Esophagus squamous epithelium (tissue), 5 donors: ENCODE results near the gene UBAC2. TPM values are rescaled to one million over a fixed set of nuclear protein-coding genes. Genes with fewer than 3 reads are reported as not detected.

Source experiments
- DNase-seq: peaks from one replicate; lab custom pipeline; 2025; lab: John Stamatoyannopoulos, UW
- H3K27ac ChIP-seq, 4 donors: fragments of 200-600 bp; sonication (generic); one replicate each; pipeline ENCODE4 v1.5.1; 2016 to 2019; ENCODE audit warnings: mild to moderate bottlenecking in 1 of 4
- H3K27me3 ChIP-seq, 4 donors: fragments of 200-600 bp; sonication (generic); 1 replicate in 3 of 4; 2 replicates in 1 of 4; pipeline versions ENCODE4 v1.5.1 to v1.6.0; 2017 to 2021; ENCODE audit warnings: antibody characterized with exemption in 1 of 4
- H3K36me3 ChIP-seq, 3 donors: fragments of 200-600 bp; sonication (generic); one replicate each; pipeline ENCODE4 v1.5.1; 2016 to 2019
- H3K4me1 ChIP-seq, 3 donors: fragments of 200-600 bp; sonication (generic); one replicate each; pipeline ENCODE4 v1.5.1; 2017 to 2019
- H3K4me3 ChIP-seq, 4 donors: fragments of 200-600 bp; sonication (generic); 1 replicate in 3 of 4; 2 replicates in 1 of 4; pipeline ENCODE4 v1.5.1; 2016 to 2019; ENCODE audit warnings: mild to moderate bottlenecking in 2 of 4, moderate library complexity in 1 of 4
- H3K9me3 ChIP-seq, 3 donors: fragments of 200-600 bp; sonication (generic); one replicate each; pipeline ENCODE4 v1.5.1; 2016 to 2019
- POLR2A ChIP-seq, 4 donors: fragments of 450-650 bp; IDR thresholded peaks; one replicate each; pipeline ENCODE4 v1.6.1; 2017; ENCODE audit warnings: antibody characterized with exemption in 4 of 4, mild to moderate bottlenecking in 4 of 4, moderate library complexity in 3 of 4
- WGBS, 2 donors: methylation state at CpG; one replicate each; pipeline ENCODE4 v1.1.5; 2018; 5-methylcytosine and 5-hydroxymethylcytosine counted together
- intact Hi-C: fragments of 100-400 bp; cut with DNase I; formaldehyde crosslinking; loops from one replicate; pipeline ENCODE4 v1.15.0; 2022
- total RNA-seq, 4 donors: library from RNA; depleted of rRNA; stranded (reverse); fragments of >200 nt; gene quantifications; one replicate each; pipeline ENCODE4 v1.1.0, GENCODE V29; 2016
- TF ChIP-seq, protein P1 (sequence below), 6 experiments: fragments of 450-650 bp in 4 of 6; fragments of 200-600 bp in 2 of 6; sonication (generic) in 2 of 6; IDR thresholded peaks; one replicate each; pipeline ENCODE4 v1.5.1; 2016 to 2019; ENCODE audit warnings: antibody characterized with exemption in 6 of 6, mild to moderate bottlenecking in 4 of 6, moderate library complexity in 4 of 6
- donor health status: DM: yes; HTN: yes; CAD: no.

Gene UBAC2
- total RNA-seq, 4 donors from 2014 or later: 60.8 to 84.6 (median 75.0) TPM

DNA sequence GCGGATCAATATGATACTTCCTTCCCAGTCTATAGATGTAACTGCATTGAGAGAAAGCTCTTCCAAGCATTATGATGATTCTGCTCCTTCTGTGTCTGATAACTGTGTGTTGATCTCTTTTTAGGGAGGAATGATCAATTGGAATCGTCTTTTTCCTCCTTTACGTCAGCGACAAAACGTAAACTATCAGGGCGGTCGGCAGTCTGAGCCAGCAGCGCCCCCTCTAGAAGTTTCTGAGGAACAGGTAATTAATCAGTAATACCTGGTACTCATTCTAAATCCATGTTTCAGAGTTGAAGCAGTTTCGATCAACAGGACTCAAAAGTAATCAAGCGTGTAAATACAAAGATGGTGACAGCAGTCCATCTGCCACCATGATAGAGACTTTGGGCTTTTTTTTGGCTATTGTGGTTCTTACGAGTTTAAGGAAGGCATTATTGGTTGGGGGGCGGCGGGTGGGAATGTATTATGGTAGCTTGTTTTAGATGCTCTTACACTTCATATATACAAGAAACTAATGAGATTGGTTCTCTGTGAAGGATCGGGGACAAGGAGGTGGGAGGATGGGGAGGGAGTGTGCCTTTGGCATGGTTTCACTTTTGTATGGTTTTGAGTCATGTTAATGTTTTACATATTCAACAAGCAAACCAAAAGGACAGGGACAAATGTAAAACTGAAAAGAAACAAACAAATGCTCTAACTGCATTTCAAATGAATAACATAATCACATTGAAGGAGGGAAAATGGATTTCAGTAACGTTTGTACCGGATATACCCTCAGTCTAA, 167.2 kb downstream of the UBAC2 start:
- Histone ChIP-seq H3K4me1 (peaks cover 0 to 8% (median 0%) of the 10 kb centered on the region in 3 donors), H3K4me3 (no peak overlapping the region), H3K27me3 (no peaks in the 10 kb centered on the region), H3K36me3 (peaks cover 0 to 58% (median 0%) of the 10 kb centered on the region in 3 donors), H3K9me3 (no peaks in the 10 kb centered on the region), H3K27ac (no peak overlapping the region)
- DNase-seq: no peak
- intact Hi-C loops: no loop called here
- TF ChIP-seq POLR2A (IDR thresholded peaks at IDR 0.05): no peak
- 89 to 91% methylated on average over 16 of the region's 16 CpGs for WGBS, 2 donors

DNA sequence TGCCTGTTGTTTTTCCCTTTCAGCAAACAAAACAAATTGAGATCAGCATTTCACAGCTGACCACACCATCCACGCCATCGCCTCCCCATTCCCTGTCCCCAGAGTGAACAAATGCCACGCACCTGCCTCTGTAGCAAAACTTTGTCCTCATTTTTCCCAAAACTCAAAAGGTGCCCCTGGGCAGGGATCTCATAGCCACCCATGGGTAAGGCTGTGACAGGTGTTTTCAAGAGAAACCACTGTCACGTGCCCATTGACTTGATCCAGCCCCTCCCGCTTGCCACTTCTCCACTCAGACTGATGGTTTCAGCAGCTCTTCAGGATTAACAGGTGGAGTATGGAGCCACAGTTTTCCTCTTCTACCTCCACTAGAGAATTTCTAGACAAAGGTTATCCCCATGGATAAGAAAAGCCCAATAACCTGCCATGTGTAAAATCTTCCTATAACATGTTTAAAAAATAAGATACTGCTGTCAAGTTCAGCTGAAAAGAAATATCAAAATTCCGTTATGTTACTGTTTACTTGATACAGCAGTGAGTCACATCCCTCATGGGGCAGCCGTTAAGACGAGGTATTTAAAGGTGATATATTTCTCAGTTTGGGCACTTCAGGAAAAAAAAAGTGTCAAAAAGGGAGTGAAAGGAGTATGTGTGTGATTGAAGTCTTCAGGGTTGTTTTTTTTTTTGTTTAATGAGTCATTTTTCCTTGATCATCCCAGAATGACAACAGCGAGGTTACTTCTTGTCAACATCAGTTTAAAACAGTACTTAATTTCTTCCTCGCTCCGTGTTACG, 170.0 kb downstream of the UBAC2 start:
- Histone ChIP-seq H3K9me3 (no peaks in the 10 kb centered on the region), H3K4me1 (no peaks in the 10 kb centered on the region), H3K27ac (no peak overlapping the region), H3K27me3 (no peaks in the 10 kb centered on the region), H3K4me3 (no peak overlapping the region), H3K36me3 (peaks cover 0 to 77% (median 0%) of the 10 kb centered on the region in 3 donors)
- no peak for TF ChIP-seq POLR2A (IDR thresholded peaks at IDR 0.05)
- TF ChIP-seq, protein P1, sequence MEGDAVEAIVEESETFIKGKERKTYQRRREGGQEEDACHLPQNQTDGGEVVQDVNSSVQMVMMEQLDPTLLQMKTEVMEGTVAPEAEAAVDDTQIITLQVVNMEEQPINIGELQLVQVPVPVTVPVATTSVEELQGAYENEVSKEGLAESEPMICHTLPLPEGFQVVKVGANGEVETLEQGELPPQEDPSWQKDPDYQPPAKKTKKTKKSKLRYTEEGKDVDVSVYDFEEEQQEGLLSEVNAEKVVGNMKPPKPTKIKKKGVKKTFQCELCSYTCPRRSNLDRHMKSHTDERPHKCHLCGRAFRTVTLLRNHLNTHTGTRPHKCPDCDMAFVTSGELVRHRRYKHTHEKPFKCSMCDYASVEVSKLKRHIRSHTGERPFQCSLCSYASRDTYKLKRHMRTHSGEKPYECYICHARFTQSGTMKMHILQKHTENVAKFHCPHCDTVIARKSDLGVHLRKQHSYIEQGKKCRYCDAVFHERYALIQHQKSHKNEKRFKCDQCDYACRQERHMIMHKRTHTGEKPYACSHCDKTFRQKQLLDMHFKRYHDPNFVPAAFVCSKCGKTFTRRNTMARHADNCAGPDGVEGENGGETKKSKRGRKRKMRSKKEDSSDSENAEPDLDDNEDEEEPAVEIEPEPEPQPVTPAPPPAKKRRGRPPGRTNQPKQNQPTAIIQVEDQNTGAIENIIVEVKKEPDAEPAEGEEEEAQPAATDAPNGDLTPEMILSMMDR (IDR thresholded peaks at IDR 0.05): no peak
- no peak for DNase-seq
- WGBS, 2 donors: 89 to 92% methylated on average over 12 of the region's 12 CpGs
- intact Hi-C loops: no loop called here

DNA sequence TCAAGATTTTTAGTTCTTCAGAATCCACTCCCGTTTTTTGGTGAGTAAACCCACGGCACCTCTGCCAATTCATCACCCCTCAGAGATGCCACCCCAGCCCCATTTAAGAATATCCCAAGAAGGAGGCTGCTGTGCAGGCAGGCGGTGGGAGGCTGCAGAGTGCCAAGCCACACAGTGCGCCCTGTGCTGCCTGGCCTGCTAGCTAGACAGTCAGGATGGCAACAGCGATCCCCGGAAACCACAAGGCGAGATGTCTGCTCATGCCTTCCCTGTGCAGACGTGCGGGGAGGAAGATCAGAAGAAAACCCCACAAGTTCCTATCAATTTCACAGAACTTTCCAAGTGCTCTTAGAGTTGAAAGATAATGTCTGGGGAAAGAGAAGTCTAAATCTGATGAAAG, 171.3 kb downstream of the UBAC2 start:
- H3K9me3 ChIP-seq: no peaks in the 10 kb centered on the region
- DNase-seq: no peak
- H3K27ac ChIP-seq: peak overlapping the region in 1 of 4 donors; percentile 15
- TF ChIP-seq, protein P1 (IDR thresholded peaks at IDR 0.05): no peak
- no peak overlapping the region for H3K4me3 ChIP-seq
- peaks cover 0 to 4% (median 0%) of the 10 kb centered on the region in 3 donors for H3K4me1 ChIP-seq
- peaks cover 0 to 87% (median 0%) of the 10 kb centered on the region in 3 donors for H3K36me3 ChIP-seq
- H3K27me3 ChIP-seq: no peaks in the 10 kb centered on the region
- intact Hi-C loops: no loop called here
- 91 to 96% methylated on average over 4 to 5 of the region's 9 CpGs for WGBS, 2 donors

DNA sequence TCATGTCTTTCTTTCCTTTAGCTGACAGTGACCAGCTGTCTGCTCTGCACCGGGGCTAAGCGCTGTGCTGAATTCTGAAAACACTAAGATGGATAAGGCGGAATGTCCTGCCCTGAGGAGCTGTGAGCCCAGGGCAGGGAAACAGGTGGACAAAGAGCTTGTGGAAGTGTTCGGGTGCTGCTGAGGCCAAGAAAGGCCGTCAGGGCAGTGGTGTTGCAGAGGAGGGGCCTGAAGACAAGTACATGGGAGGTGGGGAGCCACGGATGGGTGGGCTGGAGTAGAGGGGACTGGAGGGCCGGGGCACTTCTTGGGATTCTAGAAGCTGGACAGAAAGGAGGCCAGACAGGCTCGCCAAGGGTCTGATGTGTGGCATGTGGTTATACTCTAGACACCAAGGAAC, 172.8 kb downstream of the UBAC2 start:
- no peaks in the 10 kb centered on the region for H3K9me3 ChIP-seq
- no peak overlapping the region for H3K27ac ChIP-seq
- intact Hi-C loops: no loop called here
- H3K36me3 ChIP-seq: peaks cover 0 to 87% (median 0%) of the 10 kb centered on the region in 3 donors
- 84 to 95% methylated on average over 8 of the region's 8 CpGs for WGBS, 2 donors
- H3K4me1 ChIP-seq: peaks cover 0 to 4% (median 0%) of the 10 kb centered on the region in 3 donors
- TF ChIP-seq, protein P1 (IDR thresholded peaks at IDR 0.05): no peak
- no peak for TF ChIP-seq POLR2A (IDR thresholded peaks at IDR 0.05)
- no peak for DNase-seq
- H3K27me3 ChIP-seq: no peaks in the 10 kb centered on the region
- H3K4me3 ChIP-seq: no peak overlapping the region

DNA sequence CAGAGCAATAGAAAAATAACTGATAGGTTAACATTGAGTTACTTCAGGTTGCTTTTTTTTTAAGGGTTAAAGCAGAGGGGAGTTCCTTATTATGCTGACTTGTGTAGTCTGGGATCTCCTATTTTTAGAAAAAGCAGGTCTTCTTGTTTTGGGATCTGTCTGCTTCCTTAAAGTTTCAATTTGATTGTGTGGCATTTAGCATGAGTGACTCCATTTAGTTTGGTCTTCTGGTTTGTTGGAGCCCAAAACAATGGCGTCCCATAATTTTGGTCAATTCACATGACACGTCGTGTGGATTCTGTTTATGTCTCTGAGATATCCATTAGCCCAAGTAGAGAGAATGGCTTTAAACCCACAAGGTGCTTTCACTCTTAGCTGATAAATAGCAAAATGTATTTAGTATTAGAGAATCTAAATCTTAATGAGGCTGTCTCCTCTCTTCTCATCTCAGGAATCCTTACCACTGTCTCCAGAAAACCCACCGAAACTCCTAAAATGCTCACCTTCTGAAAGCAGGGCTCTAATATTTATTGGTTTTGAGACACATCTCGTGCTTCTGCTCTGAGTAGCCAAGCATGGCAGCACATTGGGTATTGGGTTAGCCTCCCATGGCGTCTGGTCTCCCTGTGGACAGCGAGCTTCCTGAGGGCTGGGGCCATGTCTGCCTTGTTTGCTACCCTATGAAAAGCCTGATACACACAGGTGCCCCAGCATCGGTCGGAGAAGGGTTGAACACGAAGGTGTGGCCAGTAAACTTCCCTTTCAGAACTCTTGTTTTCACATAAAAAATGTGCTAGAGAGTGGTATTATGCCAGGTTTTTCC, 173.7 kb downstream of the UBAC2 start:
- H3K27ac ChIP-seq: peak overlapping the region in 2 of 4 donors; percentile 14 to 22
- peak in 1 of 4 donors; percentile 9 for TF ChIP-seq POLR2A (IDR thresholded peaks at IDR 0.05)
- TF ChIP-seq, protein P1 (IDR thresholded peaks at IDR 0.05): no peak
- 82 to 94% methylated on average over 9 to 10 of the region's 10 CpGs for WGBS, 2 donors
- H3K4me1 ChIP-seq: peaks cover 0 to 4% (median 0%) of the 10 kb centered on the region in 3 donors
- no peak for DNase-seq
- peaks cover 0 to 87% (median 0%) of the 10 kb centered on the region in 3 donors for H3K36me3 ChIP-seq
- intact Hi-C loops: no loop called here
- no peak overlapping the region for H3K4me3 ChIP-seq
- H3K9me3 ChIP-seq: no peaks in the 10 kb centered on the region
- H3K27me3 ChIP-seq: no peaks in the 10 kb centered on the region
